HG02588 (cell line): ENCODE results near the gene XKR7.
A peak's percentile ranks its signal among the peaks of the same experiment; 100 is the strongest.
"Not testable (repeated sequence)": the region's sequence is repeated elsewhere in the genome, so short reads cannot be mapped to it uniquely, and the experiment has no call there.

Source experiments
- ATAC-seq: cut with Tn5 transposase; IDR thresholded peaks from one replicate; pipeline ENCODE4 v1.9.1; 2021; ENCODE audit warnings: mild to moderate bottlenecking, moderate library complexity; ENCODE audit not compliant: unreplicated experiment

The XKR7 gene, protein sequence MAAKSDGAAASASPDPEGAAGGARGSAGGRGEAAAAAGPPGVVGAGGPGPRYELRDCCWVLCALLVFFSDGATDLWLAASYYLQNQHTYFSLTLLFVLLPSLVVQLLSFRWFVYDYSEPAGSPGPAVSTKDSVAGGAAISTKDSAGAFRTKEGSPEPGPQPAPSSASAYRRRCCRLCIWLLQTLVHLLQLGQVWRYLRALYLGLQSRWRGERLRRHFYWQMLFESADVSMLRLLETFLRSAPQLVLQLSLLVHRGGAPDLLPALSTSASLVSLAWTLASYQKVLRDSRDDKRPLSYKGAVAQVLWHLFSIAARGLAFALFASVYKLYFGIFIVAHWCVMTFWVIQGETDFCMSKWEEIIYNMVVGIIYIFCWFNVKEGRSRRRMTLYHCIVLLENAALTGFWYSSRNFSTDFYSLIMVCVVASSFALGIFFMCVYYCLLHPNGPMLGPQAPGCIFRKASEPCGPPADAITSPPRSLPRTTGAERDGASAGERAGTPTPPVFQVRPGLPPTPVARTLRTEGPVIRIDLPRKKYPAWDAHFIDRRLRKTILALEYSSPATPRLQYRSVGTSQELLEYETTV

DNA sequence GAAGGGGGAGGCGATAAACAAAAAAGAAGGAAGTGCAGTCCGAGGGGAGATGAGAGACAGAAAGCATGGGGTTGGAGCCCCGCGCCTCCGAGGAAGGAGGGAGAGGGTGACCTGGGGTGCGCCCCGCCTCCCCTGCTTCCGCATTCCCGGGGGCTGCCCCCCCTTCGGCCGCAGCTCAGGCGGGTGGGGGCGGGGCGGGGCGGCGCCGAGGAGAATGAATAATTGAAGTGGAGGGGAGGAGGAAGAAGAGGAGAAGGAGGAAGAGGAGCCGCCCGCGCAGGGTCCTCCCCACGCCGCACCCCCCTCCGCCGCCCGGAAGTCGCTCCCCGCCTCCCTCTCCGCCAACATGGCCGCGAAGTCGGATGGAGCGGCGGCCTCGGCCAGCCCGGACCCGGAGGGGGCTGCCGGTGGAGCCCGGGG lies at the start of gene XKR7:
Gene XKR7, plus strand, starts transcription at position 322 of the 420 bp plus-strand sequence. Its CDS starts 25 bp downstream, at position 347.
- no peak for ATAC-seq

DNA sequence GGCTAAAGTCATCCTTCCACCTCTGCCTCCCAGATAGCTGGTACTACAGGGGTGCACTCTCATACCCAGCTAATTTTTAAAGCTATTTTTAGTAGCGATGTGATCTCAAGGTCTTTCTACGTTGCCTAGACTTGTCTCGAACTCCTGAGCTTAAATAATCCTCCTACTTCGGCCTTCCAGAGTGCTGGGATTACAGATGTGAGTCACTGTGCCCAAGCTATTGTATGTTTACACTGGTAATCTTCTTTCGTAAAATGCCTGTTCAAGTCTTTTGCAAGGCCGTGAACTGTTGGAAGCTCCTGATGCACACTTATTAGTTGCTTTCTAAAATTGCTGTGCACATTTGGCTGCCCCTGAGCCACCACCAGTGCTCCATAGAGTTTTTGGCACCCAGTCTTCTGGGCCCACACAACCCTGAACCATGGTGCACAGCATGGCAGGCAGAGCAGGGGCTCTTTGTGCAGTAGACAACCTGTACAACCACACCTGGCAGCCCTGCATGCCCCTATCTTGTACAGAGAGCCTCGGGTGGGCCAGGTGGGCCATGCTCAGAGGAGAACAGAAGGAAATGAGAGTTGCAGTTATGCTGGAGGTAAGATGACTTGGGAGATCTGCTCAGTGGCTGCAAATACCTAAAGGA lies 49.4 kb upstream of the XKR7 start:
- ATAC-seq: no peak

DNA sequence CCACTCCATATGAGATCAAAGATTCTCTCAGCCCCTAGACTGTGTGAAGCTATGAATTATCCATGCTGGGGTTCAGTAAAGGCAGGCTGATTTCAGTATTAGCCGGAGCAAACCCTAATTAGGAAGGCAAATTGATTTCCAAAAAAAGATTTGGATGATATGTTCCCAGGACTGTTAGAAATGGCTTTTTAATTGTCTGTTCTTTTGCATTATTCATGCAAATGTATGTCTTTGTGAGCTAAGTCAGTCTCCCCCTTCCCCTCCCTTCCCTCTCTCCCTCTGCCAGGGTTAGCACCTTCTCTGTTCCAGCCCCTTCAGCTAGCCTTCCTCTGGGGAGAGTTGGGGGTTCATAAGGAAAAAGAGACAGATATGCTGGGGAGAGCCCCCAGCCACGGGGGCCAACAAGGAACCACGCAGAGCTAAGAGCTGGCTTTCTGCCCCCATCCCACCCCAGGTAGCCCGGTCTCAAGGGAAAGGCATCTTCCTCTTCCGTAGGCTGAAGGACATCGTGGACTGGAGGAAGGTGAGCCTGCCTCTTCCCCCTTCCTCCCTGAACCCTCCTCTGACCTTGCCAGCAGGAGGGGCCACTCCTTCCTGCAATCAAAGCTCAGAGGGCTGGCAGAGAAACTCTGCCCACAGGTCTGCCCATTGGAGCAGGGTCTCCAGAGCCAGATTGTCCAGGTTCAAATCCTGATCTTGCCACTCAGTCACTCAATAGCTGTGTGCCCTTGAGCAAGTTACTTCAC lies 48.4 kb upstream of the XKR7 start:
- no peak for ATAC-seq

DNA sequence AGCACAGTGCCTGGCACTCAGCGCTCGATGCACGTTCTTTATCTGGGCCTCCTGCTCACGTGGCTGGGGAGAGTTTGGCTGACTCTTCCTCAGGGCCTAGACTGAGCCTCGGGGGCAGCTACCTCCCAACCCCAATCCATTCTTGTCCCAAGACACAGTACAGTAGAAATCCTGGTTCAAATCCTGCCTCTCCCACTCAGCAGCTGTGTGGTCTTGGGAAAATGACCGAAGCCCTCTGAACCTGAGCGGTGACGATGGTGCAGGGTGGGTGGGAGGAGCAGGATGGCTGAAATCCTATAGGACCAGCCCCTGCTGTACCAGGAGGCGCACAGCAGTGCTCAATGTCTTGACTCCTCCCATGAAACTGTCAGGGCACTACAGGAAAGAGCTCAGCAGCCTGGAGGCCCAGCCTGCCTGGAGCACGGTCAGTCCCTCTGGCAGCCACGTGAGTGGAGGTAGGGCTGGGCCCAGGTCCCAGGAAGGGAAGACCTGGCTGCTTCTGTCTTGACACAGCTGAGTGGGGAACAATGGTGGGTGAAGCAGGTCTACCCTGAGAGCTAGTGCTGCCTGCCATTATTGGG lies 47.6 kb upstream of the XKR7 start:
- no peak for ATAC-seq

DNA sequence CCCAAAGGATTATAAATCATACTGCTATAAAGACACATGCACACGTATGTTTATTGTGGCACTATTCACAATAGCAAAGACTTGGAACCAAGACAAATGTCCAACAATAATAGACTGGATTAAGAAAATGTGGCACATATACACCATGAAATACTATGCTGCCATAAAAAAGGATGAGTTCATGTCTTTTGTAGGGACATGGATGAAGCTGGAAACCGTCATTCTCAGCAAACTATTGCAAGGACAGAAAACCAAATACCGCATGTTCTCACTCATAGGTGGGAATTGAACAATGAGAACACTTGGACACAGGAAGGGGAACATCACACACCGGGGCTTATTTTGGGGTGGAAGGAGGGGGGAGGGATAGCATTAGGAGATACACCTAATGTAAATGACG lies 46.5 kb upstream of the XKR7 start:
- ATAC-seq: not testable (repeated sequence)

DNA sequence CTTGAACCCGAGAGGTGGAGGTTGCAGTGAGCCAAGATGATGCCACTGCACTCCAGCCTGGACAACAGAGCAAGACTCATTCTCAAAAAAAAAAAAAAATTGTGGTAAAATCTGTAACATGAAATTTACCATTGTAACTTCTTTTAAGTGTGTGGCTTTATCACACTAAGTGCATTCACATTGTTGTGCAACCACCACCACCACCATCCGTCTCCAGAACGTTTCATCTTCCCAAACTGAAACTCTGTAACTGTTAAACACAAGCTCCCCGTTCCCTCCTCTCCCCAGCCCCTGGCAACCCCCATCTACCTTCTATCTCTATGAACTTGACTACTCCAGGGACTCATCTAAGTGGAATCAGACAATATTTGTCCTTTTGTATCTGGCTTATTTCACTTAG lies 45.8 kb upstream of the XKR7 start:
- ATAC-seq: no peak

DNA sequence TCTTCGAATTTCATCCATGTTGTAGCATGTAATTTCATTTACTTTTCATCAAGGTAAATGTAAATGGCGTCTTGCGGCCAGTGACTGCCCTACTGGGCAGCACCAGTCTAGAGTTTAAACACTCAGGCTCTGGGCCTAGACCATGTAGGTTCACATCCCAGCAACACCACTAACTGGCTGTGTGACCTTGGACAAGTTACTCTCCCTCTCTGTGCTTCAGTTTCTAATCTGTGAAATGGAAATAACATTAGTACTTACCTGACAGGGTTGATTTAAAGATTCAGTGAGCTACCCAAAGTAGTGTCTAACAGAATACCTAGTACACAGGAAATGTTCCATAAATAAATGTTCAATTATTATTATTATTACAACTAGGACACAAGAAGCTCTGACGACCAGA lies 45.4 kb upstream of the XKR7 start:
- ATAC-seq: no peak

DNA sequence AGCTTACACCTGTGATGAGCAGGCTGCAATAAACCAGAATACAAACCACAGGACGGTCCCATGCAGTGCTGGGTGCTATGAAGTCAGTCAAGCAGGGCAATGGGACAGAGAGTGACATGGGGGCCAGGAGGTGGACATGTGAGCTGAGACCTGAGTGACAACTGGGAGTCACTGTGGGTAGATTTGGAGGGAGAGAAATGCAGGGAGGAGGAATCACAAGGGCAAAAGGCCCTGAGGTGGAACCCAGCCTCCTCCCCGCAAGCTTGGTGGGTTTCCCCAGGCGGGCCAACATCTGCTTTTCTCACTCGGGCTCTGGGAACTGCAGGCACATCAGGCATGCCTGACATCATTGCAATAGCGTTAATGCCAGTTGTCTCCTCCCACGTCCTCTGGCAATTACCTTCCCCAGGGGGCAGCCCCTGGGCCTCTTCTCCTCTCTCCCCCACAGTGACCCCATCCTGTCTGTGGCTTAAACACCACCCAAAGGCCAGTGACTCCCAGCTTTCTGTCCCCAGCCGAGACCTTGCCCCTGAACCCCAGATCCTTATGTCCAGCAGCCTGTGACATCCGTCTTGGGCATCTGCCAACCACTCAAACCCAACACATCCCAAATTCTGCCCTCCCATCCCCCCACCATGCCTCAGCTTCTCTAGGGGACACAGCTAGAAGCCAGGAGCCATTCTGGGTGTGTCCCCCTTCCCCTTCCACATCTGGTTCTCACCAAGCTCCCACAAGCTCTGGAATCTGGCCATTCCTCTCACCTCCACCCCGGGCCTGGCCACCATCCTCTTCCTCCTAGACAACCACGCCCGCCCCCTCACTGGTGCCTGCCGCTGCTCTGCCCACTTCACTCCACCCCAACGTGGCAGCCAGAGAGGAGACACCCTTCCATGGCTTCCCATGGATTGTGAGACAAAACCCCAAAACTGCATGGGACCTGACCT lies 44.3 kb upstream of the XKR7 start:
- ATAC-seq: peak; percentile 72

DNA sequence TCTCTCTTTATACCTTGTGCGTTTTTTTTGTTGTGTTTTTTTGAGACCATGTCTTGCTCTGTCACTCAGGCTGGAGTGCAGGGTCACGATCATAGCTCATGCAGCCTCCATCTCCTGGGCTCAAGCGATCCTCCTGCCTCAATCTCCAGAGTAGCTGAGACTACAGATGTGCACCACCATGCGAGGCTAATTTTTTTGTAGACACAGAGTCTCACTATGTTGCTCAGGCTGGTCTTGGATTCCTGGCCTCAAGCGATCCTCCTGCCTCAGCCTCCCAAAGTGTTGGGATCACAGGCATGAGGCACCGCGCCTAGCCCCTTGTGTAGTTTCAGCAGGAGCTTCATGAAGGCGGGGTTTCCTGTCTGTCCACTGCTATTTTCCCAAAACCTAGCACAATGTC lies 43.4 kb upstream of the XKR7 start:
- ATAC-seq: no peak

DNA sequence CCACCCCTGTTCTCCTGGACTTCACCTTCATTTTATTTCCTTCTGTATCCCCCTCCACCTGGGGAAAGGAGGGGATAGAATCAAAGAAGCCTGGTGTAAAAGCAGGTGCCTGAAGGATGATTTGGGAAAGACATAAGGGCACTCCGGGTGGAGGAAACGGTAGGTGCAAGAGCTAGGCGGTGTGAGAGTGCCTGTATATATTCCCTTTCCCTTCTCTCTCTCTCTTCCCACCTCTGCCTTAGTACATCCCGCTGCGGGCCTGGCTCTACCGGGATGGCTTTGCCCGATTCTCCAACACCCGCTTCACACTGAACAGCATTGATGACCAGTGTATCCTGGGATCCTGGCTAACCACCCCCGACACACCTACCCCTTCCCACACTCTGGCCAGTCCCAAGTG lies 42.3 kb upstream of the XKR7 start:
- ATAC-seq: no peak

DNA sequence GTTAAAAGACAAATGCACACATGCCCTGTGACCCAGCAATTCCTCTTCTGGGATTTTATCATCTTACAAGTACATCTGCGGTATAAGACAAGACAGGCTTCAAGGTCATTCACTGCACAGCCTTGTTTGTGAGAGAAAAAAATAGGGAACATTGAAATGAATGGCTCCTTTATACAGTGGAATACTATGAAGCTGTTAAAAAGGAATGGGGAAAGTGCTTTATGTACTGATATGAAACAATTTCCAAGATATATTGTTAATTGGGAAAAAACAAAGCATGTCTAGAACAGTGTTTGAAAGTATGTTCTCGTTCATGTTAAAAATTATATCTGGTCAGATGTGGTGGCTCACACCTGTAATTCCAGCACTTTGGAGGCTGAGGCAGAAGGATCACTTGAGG lies 41.5 kb upstream of the XKR7 start:
- no peak for ATAC-seq

DNA sequence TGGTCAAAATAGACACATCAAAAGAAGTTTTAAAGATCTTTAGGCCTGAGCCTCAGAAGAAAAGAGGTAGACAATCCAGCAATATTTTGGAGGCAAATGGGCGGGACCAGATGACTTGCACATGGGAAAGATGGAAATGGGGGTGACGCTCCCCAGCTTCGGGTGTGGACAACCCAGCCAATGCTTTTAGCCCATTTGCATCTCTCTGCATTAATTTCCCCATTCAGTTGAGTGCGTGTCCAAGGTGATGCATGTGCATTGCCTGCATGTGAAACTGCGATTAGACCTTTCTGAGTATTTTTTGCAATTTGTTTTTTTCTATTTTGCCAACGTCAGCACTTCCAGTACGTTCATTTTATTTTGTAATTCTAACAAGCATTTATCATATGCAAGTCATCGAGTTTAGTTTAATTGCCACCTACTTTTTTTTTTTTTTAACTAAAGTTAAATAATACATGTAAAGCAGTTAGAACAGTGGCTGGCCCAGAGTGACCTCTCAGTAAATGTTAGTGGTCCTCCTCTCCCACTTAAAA lies 40.3 kb upstream of the XKR7 start:
- ATAC-seq: no peak

DNA sequence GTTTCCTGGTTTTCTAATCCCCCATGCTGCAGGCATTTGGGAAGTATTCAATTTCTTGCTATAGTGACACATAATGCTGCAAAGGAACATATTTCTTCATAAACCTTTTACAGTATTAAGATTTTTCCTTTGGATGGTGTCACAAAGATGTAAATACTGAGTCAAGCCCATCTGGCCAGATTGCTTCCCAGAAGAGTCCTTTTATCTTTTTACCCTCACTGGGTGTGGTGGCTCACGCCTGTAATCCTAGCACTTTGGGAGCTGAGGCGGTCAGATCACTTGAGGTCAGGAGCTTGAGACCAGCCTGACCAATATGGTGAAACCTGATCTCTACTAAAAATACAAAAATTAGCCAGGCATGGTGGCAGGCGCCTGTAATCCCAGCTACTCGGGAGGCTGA lies 38.3 kb upstream of the XKR7 start:
- ATAC-seq: not testable (repeated sequence)

DNA sequence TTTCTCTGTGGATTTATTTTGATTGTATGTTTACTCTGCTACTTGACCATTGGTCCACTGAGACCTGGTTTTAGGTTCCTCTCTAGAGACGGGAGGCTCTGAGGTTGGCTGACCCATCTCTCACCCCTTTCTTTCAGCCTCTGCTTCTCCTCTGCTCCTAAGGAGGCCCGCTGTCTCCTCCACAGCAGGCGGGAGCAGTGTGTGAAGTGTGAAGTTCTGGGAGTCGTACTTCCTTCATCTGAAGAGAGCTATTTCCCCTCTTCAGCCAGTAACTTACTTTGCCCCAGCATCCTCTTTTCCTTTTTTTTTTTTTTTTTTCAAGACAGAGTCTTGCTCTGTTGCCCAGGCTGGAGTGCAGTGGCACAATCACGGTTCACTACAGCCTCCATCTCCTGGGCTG lies 37.2 kb upstream of the XKR7 start:
- ATAC-seq: no peak

DNA sequence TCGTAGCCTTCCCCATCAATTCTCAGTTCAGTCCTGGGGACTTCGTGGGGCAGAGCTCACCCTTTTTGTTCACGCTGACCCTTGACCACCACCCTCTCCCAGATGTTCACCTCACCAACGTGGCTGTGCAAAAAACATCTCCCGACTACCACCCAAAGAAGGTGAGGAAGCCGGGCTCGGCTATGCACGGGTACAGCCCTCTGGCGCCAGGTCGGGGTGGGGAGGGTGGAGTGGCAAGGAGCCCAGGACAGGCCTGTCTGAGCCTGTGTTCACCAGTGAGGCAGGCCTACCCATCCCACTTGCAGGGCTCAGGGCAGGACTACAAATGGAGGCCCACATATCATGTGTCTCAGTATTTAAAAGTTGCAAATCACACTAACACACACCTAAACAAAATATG lies 34.3 kb upstream of the XKR7 start:
- ATAC-seq: no peak

DNA sequence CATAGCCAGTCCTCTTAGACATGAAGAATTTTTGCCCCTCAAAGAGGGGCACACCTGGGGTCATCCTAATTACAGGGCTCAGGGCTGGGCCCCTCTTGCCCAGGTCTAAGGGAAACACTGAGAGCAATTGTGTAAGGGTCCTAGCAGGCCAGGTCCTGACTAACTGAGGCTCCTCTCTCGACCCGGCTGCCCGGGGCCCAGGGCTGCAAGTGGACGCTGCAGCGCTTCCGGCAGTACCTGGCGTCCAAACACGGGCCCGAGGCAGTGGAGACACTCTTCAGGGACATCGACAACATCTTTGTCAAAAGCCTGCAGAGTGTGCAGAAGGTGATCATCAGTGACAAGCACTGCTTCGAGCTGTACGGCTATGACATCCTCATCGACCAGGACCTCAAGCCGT lies 33.5 kb upstream of the XKR7 start:
- ATAC-seq: no peak

DNA sequence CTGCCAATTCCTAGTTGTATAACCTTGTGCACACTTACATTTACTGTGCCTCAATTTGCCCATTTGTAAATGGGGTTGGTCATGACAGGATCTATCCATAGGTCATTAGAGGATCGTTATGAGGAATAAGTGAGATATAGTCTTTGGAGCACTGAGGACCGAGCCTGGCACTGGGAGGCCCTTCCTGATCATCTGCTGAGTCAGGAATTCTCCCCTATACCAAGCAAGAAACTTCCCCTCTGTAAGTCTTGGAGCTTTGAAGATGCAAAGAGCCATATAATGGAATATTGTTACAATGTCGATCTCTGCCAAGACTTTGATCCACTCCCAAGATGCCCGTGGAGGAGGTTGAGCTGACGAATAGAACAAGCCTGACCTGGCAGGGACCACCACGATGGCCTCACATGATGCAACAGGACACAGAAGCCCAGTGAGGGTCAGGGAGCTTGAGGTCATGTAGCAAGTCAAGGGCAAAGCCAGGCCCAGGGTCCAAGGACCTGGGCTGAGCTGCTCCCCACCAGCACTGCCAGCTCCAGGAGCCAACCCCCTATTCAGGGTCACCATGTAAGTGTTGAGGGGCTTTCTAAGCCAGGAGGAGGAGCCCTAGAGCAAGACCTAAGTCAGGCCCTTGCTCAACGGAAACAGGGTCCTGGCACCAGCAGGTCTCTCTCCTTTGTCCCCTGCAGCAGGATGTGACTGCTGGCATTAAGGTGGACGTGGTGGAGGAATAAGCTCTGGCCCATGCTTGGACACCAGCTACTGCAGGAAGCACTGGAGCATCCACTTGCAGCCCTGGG lies 32.8 kb upstream of the XKR7 start:
- no peak for ATAC-seq

DNA sequence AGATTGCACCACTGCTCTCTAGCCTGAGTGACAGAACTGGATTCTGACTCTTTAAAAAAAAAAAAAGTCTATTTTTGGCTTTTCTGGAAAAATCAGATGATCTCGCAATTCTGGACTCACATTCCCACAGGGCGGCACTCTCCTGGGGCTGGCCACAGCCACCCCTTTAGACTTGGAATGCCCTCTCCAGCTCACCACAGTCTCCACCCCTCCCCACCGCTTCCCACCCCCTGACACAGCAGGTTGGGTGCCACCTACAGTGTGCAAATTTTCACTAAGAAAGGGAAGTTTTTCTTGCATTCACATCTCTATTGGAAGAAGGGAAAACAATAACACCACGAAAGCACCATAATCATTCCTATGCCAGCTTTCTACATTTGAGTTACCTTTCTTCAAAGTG lies 31.5 kb upstream of the XKR7 start:
- no peak for ATAC-seq

DNA sequence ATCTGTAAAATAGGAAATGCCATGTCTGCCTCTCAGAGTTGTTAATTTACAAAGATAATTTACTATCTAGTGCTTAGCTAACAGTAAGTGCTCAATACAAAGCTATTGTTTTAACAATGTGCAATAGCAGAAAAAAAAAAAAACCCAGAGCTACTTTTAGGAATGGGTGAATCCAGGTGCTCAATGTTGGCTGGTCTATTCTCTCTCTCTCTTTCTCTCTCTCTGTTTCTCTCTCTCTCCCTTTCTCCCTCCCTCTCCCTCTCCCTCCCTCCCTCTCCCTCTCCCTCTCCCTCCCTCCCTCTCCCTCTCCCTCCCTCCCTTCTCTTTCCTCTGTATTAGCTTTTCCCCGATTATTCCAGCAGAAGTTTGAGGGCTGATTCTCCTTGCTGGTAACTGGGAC lies 30.1 kb upstream of the XKR7 start:
- ATAC-seq: no peak
